GM21717 (cell line): Measurements from ENCODE around the gene UVRAG.
"Not testable (repeated sequence)": the region's sequence is repeated elsewhere in the genome, so short reads cannot be mapped to it uniquely, and the experiment has no call there.

Experiments used
- ATAC-seq: cut with Tn5 transposase; IDR thresholded peaks from one replicate; pipeline ENCODE4 v1.9.1; 2021; ENCODE audit warnings: mild to moderate bottlenecking, moderate library complexity; ENCODE audit not compliant: unreplicated experiment

The UVRAG gene

DNA sequence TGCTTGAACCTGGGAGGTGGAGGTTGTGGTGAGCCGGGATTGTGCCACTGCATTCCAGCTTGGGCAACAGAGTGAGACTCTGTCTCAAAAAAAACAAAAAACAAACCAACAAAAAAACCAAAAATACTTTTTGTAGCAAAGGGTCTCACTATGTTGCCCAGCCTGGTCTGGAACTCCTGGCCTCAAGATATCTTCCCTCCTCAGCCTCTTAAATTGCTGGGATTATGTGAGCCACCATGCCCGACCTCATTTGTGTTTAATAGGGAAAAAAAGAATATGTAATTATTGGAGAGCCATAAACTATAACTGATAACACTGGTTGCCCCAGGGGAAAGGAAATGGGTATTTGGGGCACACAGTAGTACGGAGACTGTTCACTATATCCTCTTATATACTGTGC, 19.7 kb downstream of the UVRAG start:
- ATAC-seq: no peak

DNA sequence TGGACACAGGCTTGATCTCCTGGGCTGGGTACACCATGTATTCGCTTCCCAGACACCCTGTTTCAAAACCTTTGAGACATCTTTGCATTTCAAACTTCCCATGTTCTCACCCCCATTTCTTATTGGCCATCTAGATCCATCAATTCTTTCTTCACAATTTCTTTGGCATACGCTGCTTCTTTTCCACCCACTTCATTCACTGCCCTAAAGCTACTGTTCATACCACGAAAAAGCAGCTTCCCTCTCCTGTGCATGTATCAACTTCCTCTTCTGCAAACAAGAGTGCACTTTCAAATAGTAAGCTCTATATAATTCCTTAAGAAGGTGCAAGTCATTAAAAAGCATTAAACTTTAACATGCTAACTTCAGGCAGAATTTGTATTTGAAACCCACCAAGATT, 21.4 kb downstream of the UVRAG start:
- no peak for ATAC-seq

DNA sequence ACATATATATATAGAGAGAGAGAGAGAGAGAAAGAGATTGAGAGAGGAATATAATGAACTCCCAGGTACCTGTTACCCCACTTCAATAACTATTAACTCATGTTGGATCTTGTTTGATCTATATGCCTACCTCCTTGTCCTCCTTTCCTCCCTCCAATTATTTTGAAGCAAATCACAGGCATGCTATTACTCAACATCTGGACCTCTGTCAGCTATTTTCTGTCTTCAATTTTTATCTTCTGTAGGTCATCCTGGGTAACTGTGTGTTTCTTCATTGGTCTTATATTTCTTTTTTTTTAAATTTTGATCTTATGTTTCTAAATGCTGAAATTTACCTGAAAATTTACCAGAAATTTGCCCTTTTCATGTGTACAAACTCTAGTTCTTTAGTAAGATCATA, 24.8 kb downstream of the UVRAG start:
- ATAC-seq: no peak

DNA sequence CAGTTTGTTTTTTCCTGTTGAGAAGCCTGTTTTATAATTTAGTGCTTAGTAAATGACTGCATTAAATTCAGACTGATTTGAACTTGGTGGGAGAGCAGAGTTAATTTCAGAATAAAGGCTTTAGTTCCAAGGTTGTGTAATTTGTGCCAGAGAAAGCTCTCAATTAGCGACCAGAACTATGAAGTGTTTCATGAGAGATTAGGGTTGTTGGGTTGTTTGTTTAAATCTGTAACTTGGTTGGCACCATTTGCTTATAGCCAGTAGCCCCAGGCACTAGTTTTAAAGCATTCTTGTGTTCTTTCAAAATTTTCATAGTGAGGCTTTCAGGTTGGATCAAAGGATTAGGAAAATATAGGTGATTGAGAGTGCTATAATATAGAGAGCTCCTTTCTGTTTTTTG, 25.5 kb downstream of the UVRAG start:
- no peak for ATAC-seq

DNA sequence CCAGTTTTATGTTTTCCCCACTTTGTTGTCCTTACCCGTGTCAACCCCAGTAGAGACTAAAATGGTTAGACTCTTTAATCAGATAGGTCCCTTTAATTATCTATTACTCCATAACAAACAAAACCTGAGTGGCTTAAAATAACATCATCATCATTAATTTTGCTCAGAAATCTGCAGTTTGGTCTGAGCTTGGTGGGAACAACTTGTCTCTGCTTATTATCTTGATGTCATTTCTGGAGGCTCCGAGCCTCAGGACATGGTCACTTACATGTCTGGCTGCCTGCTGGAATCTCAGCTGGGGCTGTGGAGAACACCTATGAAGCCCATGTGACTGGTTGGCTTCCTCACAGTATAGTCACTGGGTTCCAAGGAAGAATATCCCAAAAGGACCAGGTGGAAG, 26.7 kb downstream of the UVRAG start:
- ATAC-seq: no peak

DNA sequence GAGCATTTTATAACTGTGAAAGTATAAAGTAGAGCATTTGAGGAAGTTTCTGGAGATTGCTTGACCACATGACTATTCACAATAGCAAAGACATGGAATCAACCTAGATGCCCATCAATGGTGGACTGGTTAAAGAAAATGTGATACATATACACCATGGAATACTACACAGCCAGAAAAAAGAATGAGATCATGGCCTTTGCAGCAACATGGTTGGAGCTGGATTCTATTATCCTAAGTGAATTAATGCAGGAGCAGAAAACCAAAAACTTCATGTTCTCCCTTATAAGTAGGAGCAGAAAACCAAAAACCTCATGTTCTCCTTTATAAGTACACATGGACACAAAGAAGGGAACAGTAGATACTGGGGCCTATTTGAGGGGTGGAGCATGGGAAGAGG, 30.3 kb downstream of the UVRAG start:
- ATAC-seq: no peak

DNA sequence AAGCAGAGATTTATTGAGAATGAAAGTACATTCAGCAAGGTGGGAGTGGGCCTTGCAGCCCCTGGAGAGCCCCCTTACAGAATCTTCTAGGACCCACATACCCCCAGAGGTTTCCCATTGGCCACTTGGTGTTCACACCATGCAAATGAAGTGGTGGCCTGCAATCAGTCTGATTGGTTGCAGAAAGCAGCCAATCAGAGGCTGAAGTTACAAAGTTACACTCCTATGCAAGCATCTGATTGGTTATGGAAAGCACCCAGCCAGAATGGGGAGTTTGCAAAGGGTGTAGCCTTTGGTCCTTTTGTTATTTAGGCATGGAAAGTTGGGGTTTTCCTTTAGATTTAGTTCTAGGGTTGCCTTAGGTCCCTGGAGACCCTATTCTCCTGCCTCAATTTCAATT, 34.9 kb downstream of the UVRAG start:
- ATAC-seq: no peak

DNA sequence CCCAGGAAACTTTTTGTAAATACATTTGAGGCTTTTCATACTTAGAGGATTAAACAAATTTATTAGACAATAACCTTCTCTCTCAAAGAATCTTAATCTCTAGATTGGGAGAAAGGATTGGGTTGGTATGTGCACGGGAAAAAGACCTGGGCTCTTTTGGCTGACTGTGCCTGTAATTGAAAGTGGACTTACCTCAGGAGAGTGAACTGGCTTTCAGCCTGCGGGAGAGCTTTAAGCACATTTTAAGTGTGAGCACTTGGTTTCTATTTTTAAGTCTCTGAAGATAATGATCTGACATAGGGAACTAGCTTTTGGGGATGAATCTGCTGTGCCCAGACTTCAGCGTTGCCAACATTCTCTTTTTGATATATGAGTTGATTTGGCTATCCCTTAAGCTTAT, 35.8 kb downstream of the UVRAG start:
- no peak for ATAC-seq

DNA sequence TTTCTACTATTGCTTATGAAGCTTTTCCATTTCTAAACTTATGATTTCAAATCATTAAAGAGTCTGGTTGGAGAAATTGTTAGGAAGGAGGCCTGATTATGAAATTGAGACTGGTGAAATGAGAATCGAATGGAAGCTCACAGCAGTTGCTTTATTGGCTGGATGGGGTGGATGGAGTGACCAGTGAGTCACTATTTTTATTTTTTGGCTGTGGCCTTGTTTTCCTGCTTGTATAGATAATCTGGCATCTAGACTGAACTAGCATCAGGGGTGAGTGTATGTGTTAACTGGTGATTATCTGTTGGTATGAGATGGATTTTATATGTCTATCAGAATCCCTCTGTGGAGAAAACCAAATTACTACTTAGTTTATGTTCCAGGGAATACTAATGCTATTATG, 36.2 kb downstream of the UVRAG start:
- no peak for ATAC-seq

DNA sequence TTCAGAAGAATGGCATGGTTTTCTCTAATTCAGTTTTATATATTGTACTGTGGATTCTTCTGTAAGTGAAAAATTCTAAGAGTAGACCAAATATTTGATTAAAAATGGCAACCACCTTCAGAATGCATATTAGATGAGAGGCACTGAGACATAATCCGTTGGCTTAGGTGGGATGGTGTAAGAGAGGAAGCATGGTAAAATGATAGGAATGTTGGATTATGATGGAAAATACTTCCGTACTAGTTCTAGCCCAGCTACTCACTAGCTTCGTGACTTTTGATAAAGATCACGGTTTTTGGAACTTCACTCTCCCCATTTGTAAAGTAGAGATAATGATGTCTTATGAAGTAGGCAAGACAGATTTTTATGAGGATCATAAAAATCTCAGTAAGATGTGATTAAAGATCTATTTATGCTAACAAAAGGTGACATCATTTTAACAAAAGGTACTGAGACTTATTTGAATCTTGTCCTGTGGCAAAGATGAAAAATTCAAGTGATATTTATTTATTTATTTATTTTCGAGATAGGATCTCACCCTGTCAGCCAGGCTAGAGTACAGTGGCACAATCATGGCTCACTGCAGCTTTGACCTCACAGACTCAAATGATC, 37.5 kb downstream of the UVRAG start:
- ATAC-seq: no peak

DNA sequence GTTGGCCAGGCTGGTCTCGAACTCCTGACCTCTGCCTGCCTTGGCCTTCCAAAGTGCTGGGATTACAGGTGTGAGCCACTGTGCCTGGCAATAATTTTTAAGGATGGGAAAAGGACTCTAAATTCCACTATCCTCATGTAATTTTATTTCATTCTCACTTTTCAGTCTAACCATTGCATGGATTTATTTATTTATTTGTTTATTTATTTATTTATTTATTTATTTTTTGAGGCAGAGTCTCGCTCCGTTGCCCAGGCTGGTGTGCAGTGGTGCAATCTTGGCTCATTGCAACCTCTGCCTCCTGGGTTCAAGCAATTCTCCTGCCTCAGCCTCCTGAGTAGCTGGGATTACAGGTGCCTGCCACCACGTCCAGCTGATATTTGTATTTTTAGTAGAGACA, 38.6 kb downstream of the UVRAG start:
- not testable (repeated sequence) for ATAC-seq

DNA sequence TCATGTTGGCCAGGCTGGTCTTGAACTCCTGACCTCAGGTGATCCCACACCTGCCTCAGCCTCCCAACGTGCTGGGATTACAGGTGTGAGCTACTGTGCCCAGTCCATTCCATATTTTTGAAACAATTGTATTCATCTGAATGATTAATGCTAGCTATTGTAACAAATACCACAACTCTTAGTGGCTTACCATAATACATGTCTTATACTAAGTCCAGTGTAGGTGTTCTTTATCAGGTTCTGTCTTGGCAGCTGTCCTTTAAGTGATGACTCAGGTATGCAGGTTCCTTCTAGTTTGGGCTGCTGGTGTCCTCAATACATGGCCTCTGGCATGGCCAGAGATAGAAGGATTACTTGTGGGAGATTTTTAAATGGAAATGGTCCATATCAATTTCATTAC, 39.0 kb downstream of the UVRAG start:
- ATAC-seq: no peak

DNA sequence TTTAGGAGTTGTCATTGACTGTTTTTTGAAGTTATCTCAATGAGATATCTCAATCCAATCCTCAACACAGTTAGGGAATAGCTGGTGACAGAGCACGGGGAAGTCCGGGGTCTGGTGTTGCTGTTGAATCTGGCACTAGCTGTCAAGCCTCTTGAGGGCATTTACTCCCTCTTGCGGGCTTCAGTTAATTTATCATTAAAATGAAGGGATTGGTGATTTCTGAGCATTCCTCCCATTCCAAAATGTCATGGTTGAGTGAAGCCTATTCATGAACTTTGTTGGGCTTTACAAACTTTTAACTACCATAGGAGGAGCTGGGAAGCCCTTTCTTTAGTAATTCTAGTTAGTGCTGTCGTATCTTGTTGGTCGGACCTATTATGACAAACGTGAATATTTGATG, 40.2 kb downstream of the UVRAG start:
- ATAC-seq: no peak

DNA sequence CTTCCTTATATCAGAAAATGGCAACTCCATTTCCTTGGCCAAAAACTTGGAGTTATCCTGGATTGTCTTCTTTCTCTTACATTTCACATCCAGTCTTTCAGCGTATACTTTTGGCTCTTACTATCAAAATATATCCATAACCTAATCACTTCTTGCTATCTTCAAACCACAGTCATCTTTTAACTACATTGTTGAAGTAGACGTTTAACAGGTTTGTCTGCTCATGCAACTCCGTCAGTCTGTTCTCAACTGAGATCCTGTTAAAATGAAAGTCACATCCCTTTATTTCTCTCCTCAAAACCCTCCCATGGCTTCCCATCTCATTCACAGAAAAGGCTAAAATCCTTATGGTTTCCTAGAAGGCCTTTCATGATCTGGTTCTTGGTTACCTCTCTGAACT, 41.9 kb downstream of the UVRAG start:
- ATAC-seq: no peak

DNA sequence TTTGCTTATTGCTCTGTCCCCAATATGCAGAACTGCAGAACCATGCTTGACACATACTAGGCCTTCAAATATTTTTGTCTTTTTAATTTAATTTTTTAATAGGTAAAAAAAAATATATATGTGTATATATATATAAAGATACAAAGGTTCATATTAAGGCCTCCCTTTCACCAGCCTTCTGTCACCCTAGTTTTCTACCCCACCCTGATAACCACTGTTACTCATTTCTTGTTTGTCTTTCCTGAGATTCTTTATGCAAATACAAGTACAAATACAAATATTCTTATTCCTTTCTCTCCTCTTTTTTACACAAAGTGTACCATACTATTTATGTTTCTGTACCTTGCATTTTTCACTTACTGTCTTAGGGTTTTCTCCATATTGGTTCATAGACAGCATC, 43.0 kb downstream of the UVRAG start:
- no peak for ATAC-seq

DNA sequence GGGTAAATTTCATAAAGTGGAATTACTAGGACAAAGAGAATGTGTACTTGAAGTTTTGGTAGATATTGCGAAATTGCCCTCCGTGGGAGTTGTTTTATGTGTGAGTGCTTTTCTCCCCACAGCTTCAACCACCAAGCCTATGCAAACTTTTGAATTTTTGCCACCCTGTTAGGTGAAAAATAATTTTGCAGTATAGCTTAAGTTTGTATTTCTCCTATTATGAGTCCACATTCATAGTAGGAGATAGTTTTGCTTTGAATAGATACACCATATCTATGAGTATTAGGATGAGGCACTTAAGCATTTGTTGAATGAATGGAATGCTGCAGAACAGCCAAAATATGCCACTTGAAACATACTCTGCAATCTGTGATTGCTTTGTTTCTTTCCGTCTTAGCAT, 43.6 kb downstream of the UVRAG start:
- ATAC-seq: no peak

DNA sequence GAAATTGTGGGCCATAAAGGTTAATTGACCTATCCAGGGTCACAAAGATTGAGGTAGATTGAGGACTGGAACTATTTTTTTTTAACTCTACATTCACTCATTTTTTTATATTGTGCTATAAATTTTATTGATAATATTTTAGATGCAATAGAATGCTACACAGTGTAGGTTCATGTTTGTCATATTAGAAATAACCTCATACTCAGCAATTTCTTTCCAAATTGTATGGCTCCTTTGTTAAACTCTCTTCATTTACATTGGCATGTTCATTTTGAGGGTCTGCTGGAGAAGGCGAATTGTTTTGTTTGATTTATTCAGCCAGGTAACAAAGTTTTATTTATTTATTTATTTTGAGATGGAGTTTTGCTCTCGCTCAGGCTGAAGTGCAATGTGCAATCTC, 44.6 kb downstream of the UVRAG start:
- ATAC-seq: no peak

DNA sequence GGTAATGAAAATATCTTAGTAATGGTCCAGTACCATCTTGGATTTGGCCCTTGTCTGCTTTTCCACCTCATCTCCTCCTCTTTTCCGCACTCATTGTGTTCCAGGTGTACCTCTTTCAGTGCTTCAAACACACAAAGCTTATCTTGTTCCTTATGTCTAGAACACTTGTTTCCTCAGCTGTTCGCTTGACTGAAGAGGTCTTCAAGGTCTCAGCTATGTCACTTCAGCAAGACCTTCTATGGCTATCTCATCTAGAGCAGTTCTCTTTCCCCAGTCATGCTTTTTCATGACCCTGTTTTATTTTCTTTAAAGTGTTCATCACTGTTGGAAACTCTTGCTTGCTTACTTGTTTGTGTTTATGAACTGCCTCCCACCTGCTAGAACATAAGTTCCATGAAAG, 47.4 kb downstream of the UVRAG start:
- ATAC-seq: no peak

DNA sequence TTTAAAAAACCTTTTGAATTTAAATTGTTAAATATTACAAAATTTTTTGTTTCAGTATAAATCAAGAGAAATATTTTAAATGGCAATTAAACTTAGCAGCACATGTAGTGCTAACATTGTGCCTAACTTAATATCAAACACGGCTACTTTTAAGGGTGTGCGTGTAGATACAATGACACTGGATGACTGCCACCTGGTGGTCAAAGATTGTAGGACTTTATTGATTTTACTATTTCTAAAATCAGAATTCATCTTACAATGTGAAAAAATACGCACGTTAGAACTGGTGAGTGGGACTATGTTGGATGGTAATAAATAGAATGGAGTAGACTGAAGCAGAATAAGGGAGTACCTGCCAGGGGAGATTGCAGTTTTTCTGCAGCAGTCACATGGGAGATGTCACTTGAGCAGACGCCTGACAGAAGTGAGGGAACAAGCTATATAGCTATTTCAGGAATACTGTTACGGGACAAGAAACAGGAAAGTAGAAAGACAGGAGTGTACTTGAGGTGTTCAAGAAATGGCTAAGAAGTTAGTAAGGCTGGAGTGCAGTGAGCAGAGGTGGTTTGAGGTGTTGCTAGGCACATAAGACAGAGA, 52.9 kb downstream of the UVRAG start:
- ATAC-seq: no peak

DNA sequence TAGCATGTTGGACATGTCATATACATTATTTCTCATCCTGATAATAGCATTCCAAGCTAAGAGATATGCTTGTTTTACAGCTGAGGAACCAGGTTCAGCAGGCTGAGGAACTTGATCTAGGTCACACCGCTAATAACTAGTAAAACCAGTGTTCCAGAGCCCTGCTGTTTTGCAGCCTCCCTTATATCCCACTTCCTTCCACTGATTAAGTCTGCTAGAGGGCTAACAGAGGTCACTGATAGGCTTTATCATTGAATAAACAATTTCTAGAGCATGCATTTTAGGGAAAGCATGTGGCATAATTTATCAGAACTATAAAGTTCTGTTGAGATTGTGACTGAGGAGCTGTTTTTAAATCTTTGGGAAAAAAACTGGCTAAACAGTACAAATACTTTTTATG, 54.0 kb downstream of the UVRAG start:
- no peak for ATAC-seq

DNA sequence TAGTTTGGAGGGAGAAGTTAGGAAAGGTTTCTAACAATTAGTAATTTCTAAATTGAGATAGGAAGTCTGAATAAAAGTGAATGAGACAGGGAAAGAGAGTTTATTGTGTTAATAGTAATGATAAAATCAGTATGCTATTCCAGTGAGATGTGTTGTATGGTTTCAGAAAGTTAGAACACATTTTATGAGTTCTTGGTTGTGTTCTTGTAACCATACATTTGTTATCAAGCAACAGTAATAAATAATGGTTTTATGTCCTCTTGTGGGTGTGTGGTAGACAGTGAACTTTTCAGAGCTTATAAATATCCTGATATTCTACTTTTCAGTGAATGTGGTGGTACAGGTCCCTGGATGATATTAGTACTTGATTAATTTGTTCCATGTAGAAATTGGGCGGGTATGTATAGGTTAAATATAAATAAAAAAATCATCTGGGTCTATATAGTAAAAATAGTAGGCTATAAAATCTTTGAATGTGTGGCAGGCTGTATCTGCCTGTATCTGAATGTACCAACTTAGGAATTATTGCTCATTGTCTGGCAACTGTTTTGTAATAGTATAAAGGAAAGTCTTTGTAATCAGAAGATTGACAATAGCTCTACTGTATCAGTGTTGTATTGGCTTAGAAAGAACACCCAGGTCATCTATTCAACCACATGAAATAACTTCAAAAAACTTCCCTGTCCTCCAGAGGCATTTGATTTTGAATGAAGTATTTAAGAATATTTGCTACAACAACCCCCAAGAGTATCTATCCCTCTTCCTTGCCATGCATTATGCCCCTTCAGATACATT, 54.8 kb downstream of the UVRAG start:
- no peak for ATAC-seq

DNA sequence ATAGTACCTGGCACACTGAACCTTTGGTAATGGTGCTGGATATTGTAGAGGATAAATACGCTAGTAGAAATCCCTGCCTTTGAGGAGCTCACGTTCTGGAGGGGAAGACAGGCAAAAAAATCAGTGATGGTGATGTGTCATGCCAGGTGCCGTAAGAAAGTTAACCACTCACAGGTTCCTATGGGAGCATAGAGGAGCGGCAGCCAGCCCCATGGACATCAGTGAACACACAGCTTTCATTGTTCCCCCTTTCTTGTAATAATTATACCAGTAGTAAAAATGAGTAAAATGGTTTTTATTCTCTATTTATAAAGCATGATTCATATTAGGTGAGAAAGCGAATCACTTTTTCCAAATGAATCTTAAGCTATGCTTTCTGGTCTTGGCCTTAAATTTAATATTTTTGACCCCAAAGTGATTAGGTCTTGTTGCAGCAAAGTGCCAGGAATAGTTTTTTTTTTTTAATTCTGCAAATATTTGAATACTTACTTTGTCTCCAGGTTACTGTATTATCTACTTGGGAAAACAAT, 57.9 kb downstream of the UVRAG start:
- ATAC-seq: no peak
